K562 (cell line): Measurements from ENCODE around the gene TAF8. TPM values are rescaled to one million over a fixed set of nuclear protein-coding genes. Genes with fewer than 3 reads are reported as not detected.

Source experiments
- ATF4 ChIP-seq: fragments of 450-650 bp; formaldehyde crosslinking; IDR thresholded peaks from 2 replicates; pipeline ENCODE4 v1.4.0; 2022; ENCODE audit warnings: mild to moderate bottlenecking, moderate library complexity
- CBFA2T3 ChIP-seq: fragments of 450-650 bp; IDR thresholded peaks from 2 replicates; pipeline ENCODE4 v1.6.1; 2017
- CHAMP1 ChIP-seq: fragments of 450-650 bp; IDR thresholded peaks from 2 replicates; pipeline ENCODE4 v1.6.1; 2016; ENCODE audit warnings: mild to moderate bottlenecking
- CTBP1 ChIP-seq: fragments of 450-650 bp; IDR thresholded peaks from 2 replicates; pipeline ENCODE4 v1.6.1; 2016; ENCODE audit warnings: borderline replicate concordance
- KDM5B ChIP-seq: fragments of 200-600 bp; sonication (generic); IDR thresholded peaks from 2 replicates; pipeline ENCODE4 v1.6.1; 2012; ENCODE audit warnings: low read depth, mild to moderate bottlenecking, moderate library complexity, low read length, control low read depth, inconsistent platforms; ENCODE audit not compliant: insufficient replicate concordance
- MAFF ChIP-seq: IDR thresholded peaks from 2 replicates; pipeline ENCODE4 v1.6.1; 2012; ENCODE audit warnings: low read length, improper control_type of control experiment
- MAZ ChIP-seq, 2 experiments: fragments of 450-650 bp in 1 of 2; sonication (generic) in 1 of 2; formaldehyde crosslinking; IDR thresholded peaks in 1 of 2; conservative IDR thresholded peaks in 1 of 2; 2 replicates each; pipeline versions ENCODE4 v1.4.0 to v1.5.0; 2020; ENCODE audit warnings: mild to moderate bottlenecking in 1 of 2, missing genetic modification reagents in 1 of 2
- MECOM ChIP-seq: fragments of 250-450 bp; sonication (Bioruptor Pico); IDR thresholded peaks from 2 replicates; pipeline ENCODE4 v1.8.0; 2022; ENCODE audit warnings: inconsistent platforms
- MNT ChIP-seq, 2 experiments: fragments of 450-650 bp; conservative IDR thresholded peaks; 2 replicates each; pipeline ENCODE4 v1.6.1; 2017; ENCODE audit warnings: mild to moderate bottlenecking in 2 of 2, moderate library complexity in 2 of 2
- NR4A1 ChIP-seq, 2 experiments: fragments of 250-450 bp in 1 of 2; fragments of 450-650 bp in 1 of 2; sonication (Bioruptor Pico) in 1 of 2; IDR thresholded peaks; 2 replicates each; pipeline versions ENCODE4 v1.4.0 to v1.6.1; 2016 to 2020; ENCODE audit warnings: mild to moderate bottlenecking in 2 of 2, missing compliant biosample characterization in 1 of 2, missing genetic modification characterization in 1 of 2, moderate library complexity in 1 of 2
- PHF20 ChIP-seq: fragments of 450-650 bp; IDR thresholded peaks from 2 replicates; pipeline ENCODE4 v1.6.1; 2018; ENCODE audit not compliant: partially characterized antibody
- PHF21A ChIP-seq: fragments of 450-650 bp; IDR thresholded peaks from 2 replicates; pipeline ENCODE4 v1.6.1; 2017; ENCODE audit warnings: low read depth, borderline replicate concordance
- RREB1 ChIP-seq: fragments of 250-450 bp; sonication (Bioruptor Pico); IDR thresholded peaks from 2 replicates; pipeline ENCODE4 v1.4.0; 2020
- ZNF507 ChIP-seq: conservative IDR thresholded peaks from 2 replicates; pipeline ENCODE4 v1.6.1; 2017; ENCODE audit warnings: missing genetic modification characterization, missing compliant biosample characterization
- ZNF589 ChIP-seq: fragments of 200-800 bp; sonication (Bioruptor generic); IDR thresholded peaks from 2 replicates; pipeline ENCODE4 v1.6.1; 2016; ENCODE audit warnings: low read depth, missing genetic modification characterization, missing compliant biosample characterization
- polyA plus RNA-seq, 8 experiments: library from polyadenylated mRNA; depleted of rRNA in 4 of 8; stranded (reverse) in 5 of 8; unstranded in 3 of 8; fragments of >200 nt; fragmentation: Nextera tagmentation in 2 of 8; fragmentation: Illumina TruSeq in 1 of 8; extraction: Ambion mirVana in 2 of 8; extraction: Trizol in 1 of 8; gene quantifications; 2 replicates each; pipeline versions ENCODE4 v1.2.1 to v1.2.3, GENCODE V29; 2011 to 2014; ENCODE audit warnings: inconsistent platforms in 1 of 8, missing spikeins in 1 of 8
- total RNA-seq, 7 experiments: library from RNA; depleted of rRNA in 6 of 7; stranded (reverse); fragments of >200 nt in 6 of 7; fragmentation: Illumina TruSeq in 2 of 7; extraction: Trizol in 2 of 7; gene quantifications; 2 replicates each; pipeline versions ENCODE4 v1.2.1 to v1.2.3, GENCODE V29; 2011 to 2021; ENCODE audit warnings: low replicate concordance in 1 of 7

The TAF8 gene
- total and polyA plus RNA-seq, 9 of the 15 experiments (the other 6 are each of a cell fraction or from before 2014, with no cell fraction given) = 29.4 to 84.0 (median 52.6) TPM

GRCh38 chr6:42100029-42100901 is 49.9 kb downstream of the TAF8 start (continued):
- TF ChIP-seq MAZ (CRISPR knock-in tag; conservative IDR thresholded peaks at IDR 0.05 in 1 of 2, IDR thresholded peaks at IDR 0.05 in 1 of 2) (peak in 1 of 2 experiments; percentile 57; a peak in 2 of 4 replicates), PHF20 (peak; percentile 34), KDM5B (peak; percentile 45), ZNF589 (CRISPR knock-in tag) (peak; percentile 66; the same call in 1 of the 2 replicates), MAFF (peak; percentile 29; the same call in 1 of the 2 replicates), ATF4 (CRISPR knock-in tag) (no peak), MNT (conservative IDR thresholded peaks at IDR 0.05) (peak in 1 of 2 experiments; percentile 46; a peak in 1 of 4 replicates), NR4A1 (CRISPR knock-in tag; IDR thresholded peaks at IDR 0.05) (no peak), NR4A1 (tag; IDR thresholded peaks at IDR 0.05) (peak; percentile 47; the same call in 1 of the 2 replicates), CBFA2T3 (0 out of 2 replicates have a peak, but pooled peaks have one; percentile 10), CTBP1 (peak; percentile 93), ZNF507 (tag) (no peak), MECOM (CRISPR knock-in tag) (peak; percentile 65; the same call in 1 of the 2 replicates), RREB1 (CRISPR knock-in tag) (0 out of 2 replicates have a peak, but pooled peaks have one; percentile 26), PHF21A (peak; percentile 71; the same call in 1 of the 2 replicates), CHAMP1 (no peak)
